IMR-90 (cell line): ENCODE data around the gene HAGH. TPM values are rescaled to one million over a fixed set of nuclear protein-coding genes. Genes with fewer than 3 reads are reported as not detected.

Experiments
- ATAC-seq: fragments of 200-7000 bp; cut with Tn5 transposase; 2 replicates; pipeline ENCODE4 v1.9.1; 2020; ENCODE audit warnings: low read depth, mild to moderate bottlenecking, moderate library complexity
- BruUV-seq: library from RNA; stranded (reverse); fragments of 400-500 nt; replicated peaks from 2 replicates; lab custom pipeline; 2021; lab: Mats Ljungman, UMichigan
- CTCF ChIA-PET: fragments of 300-600 bp; formaldehyde crosslinking; extraction: SDS; loops from one replicate; lab custom pipeline; 2021; ENCODE audit warnings: antibody characterized with exemption; lab: Yijun Ruan, JAX
- POLR2A ChIA-PET: fragments of 300-600 bp; sonication (Branson Sonifier 250); formaldehyde crosslinking; loops from one replicate; lab custom pipeline; 2022; ENCODE audit warnings: antibody characterized with exemption; ENCODE audit not compliant: unreplicated experiment; lab: Charles Lee
- DNase-seq: peaks from one replicate; pipeline ENCODE4 v3.0.0; 2013
- H2AFZ ChIP-seq: replicated peaks from 2 replicates; pipeline ENCODE3; 2013; ENCODE audit warnings: low read length, mild to moderate bottlenecking; ENCODE audit not compliant: poor library complexity
- H2AK5ac ChIP-seq: 2 replicates; pipeline ENCODE4 v1.6.1; 2013; ENCODE audit warnings: low read depth, low read length, inconsistent platforms
- H2AK9ac ChIP-seq: replicated peaks from 2 replicates; pipeline ENCODE3; 2013; ENCODE audit warnings: mild to moderate bottlenecking, low read depth, low read length, moderate library complexity; ENCODE audit not compliant: poor library complexity
- H2BK120ac ChIP-seq: 2 replicates; pipeline ENCODE4 v1.6.1; 2013; ENCODE audit warnings: low read depth, low read length, inconsistent platforms
- H2BK15ac ChIP-seq: 3 replicates; pipeline ENCODE4 v1.6.1; 2013; ENCODE audit warnings: low read depth, low read length, inconsistent platforms
- H2BK20ac ChIP-seq: 2 replicates; pipeline ENCODE4 v1.6.1; 2013; ENCODE audit warnings: low read depth, mild to moderate bottlenecking, inconsistent platforms, low read length, moderate library complexity
- H2BK5ac ChIP-seq: 2 replicates; pipeline ENCODE4 v1.6.1; 2013; ENCODE audit warnings: mild to moderate bottlenecking, low read depth, low read length, inconsistent platforms; ENCODE audit not compliant: poor library complexity, severe bottlenecking
- H3K14ac ChIP-seq: replicated peaks from 2 replicates; pipeline ENCODE4 v1.6.1; 2013; ENCODE audit warnings: low read depth, low read length, inconsistent platforms
- H3K18ac ChIP-seq: 2 replicates; pipeline ENCODE4 v1.6.1; 2013; ENCODE audit warnings: low read depth, low read length, control low read depth
- H3K23ac ChIP-seq: 2 replicates; pipeline ENCODE4 v1.6.1; 2013; ENCODE audit warnings: low read depth, low read length, inconsistent platforms
- H3K27ac ChIP-seq: 2 replicates; pipeline ENCODE4 v1.5.1; 2013; ENCODE audit warnings: mild to moderate bottlenecking, control low read depth, low read length; ENCODE audit not compliant: insufficient read depth
- H3K27me3 ChIP-seq: 2 replicates; pipeline ENCODE4 v1.6.1; 2013; ENCODE audit warnings: low read length; ENCODE audit not compliant: control insufficient read depth, insufficient read depth
- H3K36me3 ChIP-seq: 2 replicates; pipeline ENCODE4 v1.6.1; 2013; ENCODE audit warnings: low read length, mixed read lengths; ENCODE audit not compliant: control insufficient read depth, insufficient read depth
- H3K4ac ChIP-seq: 2 replicates; pipeline ENCODE4 v1.6.1; 2013; ENCODE audit warnings: low read depth, low read length, inconsistent platforms
- H3K4me1 ChIP-seq: 2 replicates; pipeline ENCODE4 v1.6.1; 2013; ENCODE audit warnings: low read length, mixed read lengths; ENCODE audit not compliant: control insufficient read depth, insufficient read depth
- H3K4me2 ChIP-seq: 2 replicates; pipeline ENCODE4 v1.6.1; 2013; ENCODE audit warnings: low read depth, mild to moderate bottlenecking, control low read depth, low read length, moderate library complexity
- H3K4me3 ChIP-seq: 2 replicates; pipeline ENCODE4 v1.5.1; 2013; ENCODE audit warnings: low read depth, mild to moderate bottlenecking, control low read depth, low read length, moderate library complexity; ENCODE audit not compliant: insufficient read depth
- H3K56ac ChIP-seq: 2 replicates; pipeline ENCODE4 v1.6.1; 2013; ENCODE audit warnings: low read length, inconsistent platforms; ENCODE audit not compliant: insufficient read depth; ENCODE audit errors: extremely low read depth
- H3K79me1 ChIP-seq, 2 experiments: 2 replicates each; pipeline ENCODE4 v1.6.1; 2013; ENCODE audit warnings: low read length in 2 of 2, inconsistent platforms in 1 of 2, low read depth in 1 of 2
- H3K9ac ChIP-seq: 2 replicates; pipeline ENCODE4 v1.6.1; 2013; ENCODE audit warnings: low read depth, low read length, control low read depth
- H3K9me1 ChIP-seq: 2 replicates; pipeline ENCODE4 v1.6.1; 2013; ENCODE audit warnings: low read length, inconsistent platforms; ENCODE audit not compliant: insufficient read depth
- H3K9me3 ChIP-seq: 2 replicates; pipeline ENCODE4 v1.6.1; 2013; ENCODE audit warnings: low read length; ENCODE audit not compliant: control insufficient read depth, insufficient read depth
- H4K20me1 ChIP-seq: 2 replicates; pipeline ENCODE4 v1.6.1; 2013; ENCODE audit warnings: low read length, inconsistent platforms; ENCODE audit not compliant: insufficient read depth
- H4K5ac ChIP-seq: 2 replicates; pipeline ENCODE4 v1.6.1; 2013; ENCODE audit warnings: mild to moderate bottlenecking, low read depth, low read length, control low read depth
- H4K8ac ChIP-seq, 2 experiments: 2 replicates each; pipeline ENCODE4 v1.6.1; 2013; ENCODE audit warnings: low read depth in 2 of 2, low read length in 2 of 2, control low read depth in 1 of 2, inconsistent platforms in 1 of 2
- H4K91ac ChIP-seq: 2 replicates; pipeline ENCODE4 v1.6.1; 2013; ENCODE audit warnings: low read depth, low read length, inconsistent platforms; ENCODE audit not compliant: insufficient read depth
- CTCF ChIP-seq: conservative IDR thresholded peaks from 2 replicates; pipeline ENCODE4 v1.5.1; 2012; ENCODE audit warnings: mild to moderate bottlenecking, low read depth, low read length, improper control_type of control experiment
- NFE2L2 ChIP-seq: fragments of 150-350 bp; IDR thresholded peaks from 2 replicates; pipeline ENCODE4 v1.6.1; 2016; ENCODE audit warnings: low read depth, mild to moderate bottlenecking, low read length
- RFX5 ChIP-seq: IDR thresholded peaks from 2 replicates; pipeline ENCODE4 v1.8.0; 2012; ENCODE audit warnings: low read depth, mild to moderate bottlenecking, low read length, moderate library complexity
- WGBS, 2 experiments: methylation state at CpG; one replicate each; pipeline versions ENCODE4 v1.1.5 to v1.1.7; 2013; ENCODE audit warnings: missing lambda C conversion rate in 2 of 2; ENCODE audit not compliant: insufficient read length in 1 of 2; ENCODE audit errors: extremely low coverage in 2 of 2; 5-methylcytosine and 5-hydroxymethylcytosine counted together
- dilution Hi-C: fragments of 300-500 bp; cut with HindIII; formaldehyde crosslinking; loops from one replicate; pipeline ENCODE4 v1.14.3; 2018; ENCODE audit warnings: low sequenced_read_pairs; ENCODE audit not compliant: unreplicated experiment
- in situ Hi-C: fragments of 300-500 bp; cut with MboI; formaldehyde crosslinking; loops from 3 replicates; pipeline ENCODE4 v1.14.3; 2019; ENCODE audit warnings: low sequenced_read_pairs, inconsistent platforms, mixed read lengths
- intact Hi-C: fragments of 100-400 bp; cut with micrococcal nuclease; formaldehyde crosslinking; loops from 2 replicates; pipeline ENCODE4 v1.10.0; 2022
- polyA plus RNA-seq, 3 experiments: library from polyadenylated mRNA; depleted of rRNA; stranded (reverse); fragments of >200 nt; gene quantifications; 2 replicates each; pipeline ENCODE4 v1.2.3, GENCODE V29; 2012; ENCODE audit warnings: low replicate concordance in 1 of 3
- total RNA-seq: library from RNA; depleted of rRNA; stranded (reverse); fragments of >200 nt; gene quantifications from 2 replicates; pipeline ENCODE4 v1.2.3, GENCODE V29; 2012

HAGH gene
- total and polyA plus RNA-seq, 2 of the 4 experiments (the other 2 are of a cell fraction) = 30.8 to 52.2 TPM

GRCh38 chr16:1818873-1819525, 7.6 kb downstream of the HAGH start:
- H3K18ac ChIP-seq = no peak overlapping the region
- 0 out of 2 replicates have a peak, but pooled peaks cover 3% of the 10 kb centered on the region for H4K20me1 ChIP-seq
- TF ChIP-seq CTCF = no peak
- TF ChIP-seq RFX5 = no peak
- no peak for TF ChIP-seq NFE2L2
- H3K14ac ChIP-seq = no peak overlapping the region
- WGBS, 2 experiments = 80% methylated on average over 10 of the region's 35 CpGs; no CpG with 5 or more reads in 1 of the 2 experiments
- dilution Hi-C loops (no loop called here), in situ Hi-C loops (no loop called here), intact Hi-C loops (no loop called here)
- no peaks in the 10 kb centered on the region for H3K4me1 ChIP-seq
- peaks cover 18% of the 10 kb centered on the region for H3K36me3 ChIP-seq
- ChIA-PET POLR2A (no interaction called here), CTCF (no interaction called here)
- no peak overlapping the region for H3K4me3 ChIP-seq
- no peak overlapping the region for H2BK20ac ChIP-seq
- peaks cover 2% of the 10 kb centered on the region; the same call in 1 of the 2 replicates for H3K9me1 ChIP-seq
- H3K56ac ChIP-seq = no peak overlapping the region
- H4K91ac ChIP-seq = no peak overlapping the region
- H2BK5ac ChIP-seq = no peak overlapping the region
- BruUV-seq = no TSS peak
- no peak overlapping the region for H4K5ac ChIP-seq
- H4K8ac ChIP-seq = no peak overlapping the region
- H2BK15ac ChIP-seq = no peak overlapping the region
- peaks cover 0 to 11% of the 10 kb centered on the region in 2 experiments; a peak in 2 of 4 replicates for H3K79me1 ChIP-seq
- no peak overlapping the region for H2BK120ac ChIP-seq
- ATAC-seq (no peak), DNase-seq (no peak)
- no peak overlapping the region for H2AFZ ChIP-seq
- H3K9me3 ChIP-seq = no peaks in the 10 kb centered on the region
- H3K27me3 ChIP-seq = no peaks in the 10 kb centered on the region
- no peak overlapping the region for H3K4ac ChIP-seq
- H2AK5ac ChIP-seq = no peak overlapping the region
- no peak overlapping the region for H3K4me2 ChIP-seq
- H3K9ac ChIP-seq = no peak overlapping the region
- H2AK9ac ChIP-seq = no peak overlapping the region
- no peak overlapping the region for H3K27ac ChIP-seq
- no peak overlapping the region for H3K23ac ChIP-seq
